ENCODE results near the gene C1orf174.

GRCh38 chr1:3945916-3946840 lies 46.1 kb upstream of the C1orf174 start:
- no peak for TF ChIP-seq CTCF (IDR thresholded peaks at IDR 0.05)
- TF ChIP-seq POLR2A (IDR thresholded peaks at IDR 0.05) = no peak
